ENCODE measurements around the gene PSMB3.

Gene PSMB3

DNA sequence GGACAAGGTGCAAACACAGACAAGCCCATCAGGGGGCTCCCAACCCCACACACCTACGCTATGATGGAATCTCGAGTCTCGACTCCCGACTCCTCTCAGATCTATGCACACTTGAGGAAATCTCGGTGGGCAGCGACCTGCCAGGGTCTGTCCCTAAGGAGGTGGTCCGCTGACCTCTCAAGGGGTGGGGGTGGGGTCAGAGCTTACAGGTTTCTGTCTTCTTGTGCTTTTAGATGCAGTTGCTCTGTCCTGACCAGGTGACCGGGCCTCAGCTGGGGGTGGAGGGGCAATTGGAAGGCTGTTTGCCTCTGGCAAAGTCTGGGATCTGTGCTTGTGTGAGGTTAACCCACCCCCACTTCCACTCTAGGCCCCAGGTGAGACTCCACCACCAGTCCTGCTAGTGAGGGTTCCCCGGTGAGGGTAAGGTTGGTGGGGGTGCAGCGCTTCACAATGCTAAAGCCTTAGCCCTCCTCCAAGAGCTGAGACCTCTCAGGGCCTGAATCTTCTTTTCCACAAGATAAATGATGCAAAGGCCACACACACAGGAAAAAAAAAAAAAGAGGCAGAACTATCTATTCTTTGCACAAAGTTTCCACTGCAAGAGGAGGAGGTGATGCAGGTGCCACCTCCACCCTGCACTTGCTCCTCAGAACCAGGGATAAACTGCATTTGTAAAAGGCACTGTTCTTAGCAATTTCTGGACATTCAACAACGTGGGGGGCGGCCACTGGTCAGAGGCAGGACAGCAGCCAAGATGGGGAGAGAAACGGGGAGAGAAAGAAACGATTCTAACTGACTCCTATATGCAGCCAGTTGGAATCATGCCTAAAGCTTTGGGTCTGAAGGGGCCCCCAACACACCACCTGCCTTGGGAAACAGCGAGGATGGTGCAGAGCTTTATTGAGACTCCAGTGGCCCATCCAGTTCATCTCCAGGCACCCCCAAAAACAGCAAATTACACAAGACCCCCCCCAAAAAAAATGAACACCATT is 18.3 kb upstream of the PSMB3 start:
- DNase-seq: no peak
- TF ChIP-seq POLR2A (IDR thresholded peaks at IDR 0.05; ENCODE audit: low read length): no peak

DNA sequence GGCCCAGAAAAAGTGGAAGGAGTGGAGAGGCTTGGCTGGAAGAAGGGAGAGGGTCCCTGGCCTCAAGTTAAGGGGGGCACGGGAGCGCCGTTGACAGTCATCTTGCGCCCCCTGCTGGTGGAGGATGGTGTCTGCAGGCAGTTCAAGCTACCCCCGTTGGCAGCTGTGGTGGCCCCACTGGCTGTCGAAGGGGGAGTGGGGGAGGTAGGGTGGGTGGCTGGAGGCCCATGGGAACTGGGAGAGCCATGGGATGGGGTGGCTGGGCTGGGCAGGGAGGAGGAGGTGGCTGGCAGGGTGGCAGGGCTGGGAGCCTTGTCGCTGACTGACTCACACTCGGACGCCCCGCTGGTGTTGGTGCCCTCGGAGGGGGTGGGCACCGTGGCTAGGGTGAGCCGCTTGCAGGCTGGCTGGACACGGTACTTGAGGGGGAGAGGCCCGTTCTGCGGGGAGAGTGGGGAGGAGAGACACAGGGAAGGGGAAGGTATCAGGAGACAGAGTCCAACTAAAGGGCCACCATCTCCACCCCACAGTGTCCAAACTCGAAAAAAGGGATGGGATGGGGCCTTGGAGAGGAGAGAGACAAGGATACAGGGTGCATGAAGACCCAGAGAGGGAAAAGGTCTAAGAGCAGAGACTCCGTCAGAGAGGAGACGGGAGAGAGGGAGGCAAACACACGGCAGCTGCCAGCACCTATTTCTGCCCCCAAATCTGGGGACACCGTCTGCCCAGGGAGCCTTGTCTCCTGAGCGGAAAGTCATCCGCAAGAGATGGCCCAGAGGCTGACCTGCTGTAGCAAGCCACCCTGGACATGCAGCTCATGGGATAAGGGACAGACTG is 17.2 kb upstream of the PSMB3 start:
- DNase-seq: peak; percentile 54 to 76
- TF ChIP-seq GATA1 (IDR thresholded peaks at IDR 0.05; ENCODE audit: low read depth, low read length): no peak
- no peak for TF ChIP-seq POLR2A (IDR thresholded peaks at IDR 0.05; ENCODE audit: low read length)

DNA sequence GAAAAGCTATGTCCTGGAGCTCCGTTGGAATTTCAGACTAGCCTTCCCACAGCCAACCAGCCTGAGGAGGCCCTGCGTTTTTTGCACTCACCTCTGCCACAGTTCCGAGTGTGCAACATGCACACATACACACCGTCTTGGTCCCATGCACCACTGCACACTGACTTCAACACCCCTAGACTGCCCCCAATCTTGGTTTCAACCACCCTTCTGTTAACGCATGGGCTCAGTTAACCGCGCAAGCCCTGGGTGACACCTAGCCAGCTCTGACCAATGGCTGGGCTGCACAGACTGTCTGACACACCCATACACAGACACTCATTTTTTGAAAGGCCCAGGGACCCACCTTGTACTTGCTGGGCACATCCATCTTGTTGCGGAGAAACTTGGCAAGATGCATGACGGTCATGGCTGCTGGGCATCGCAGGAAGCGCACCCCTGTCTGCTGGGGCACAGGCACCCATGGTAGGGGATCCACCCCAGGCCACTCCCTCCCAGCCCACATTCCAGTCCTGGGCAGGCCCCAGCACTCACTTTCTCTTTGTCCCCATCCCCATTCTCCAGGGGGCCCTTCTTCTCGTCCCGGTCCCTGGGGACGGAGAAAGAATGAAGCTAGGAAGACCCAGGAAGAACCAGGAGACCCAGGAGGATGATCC is 14.4 kb upstream of the PSMB3 start:
- TF ChIP-seq POLR2A (IDR thresholded peaks at IDR 0.05; ENCODE audit: low read length) (no peak), GATA1 (IDR thresholded peaks at IDR 0.05; ENCODE audit: low read depth, low read length) (no peak)

DNA sequence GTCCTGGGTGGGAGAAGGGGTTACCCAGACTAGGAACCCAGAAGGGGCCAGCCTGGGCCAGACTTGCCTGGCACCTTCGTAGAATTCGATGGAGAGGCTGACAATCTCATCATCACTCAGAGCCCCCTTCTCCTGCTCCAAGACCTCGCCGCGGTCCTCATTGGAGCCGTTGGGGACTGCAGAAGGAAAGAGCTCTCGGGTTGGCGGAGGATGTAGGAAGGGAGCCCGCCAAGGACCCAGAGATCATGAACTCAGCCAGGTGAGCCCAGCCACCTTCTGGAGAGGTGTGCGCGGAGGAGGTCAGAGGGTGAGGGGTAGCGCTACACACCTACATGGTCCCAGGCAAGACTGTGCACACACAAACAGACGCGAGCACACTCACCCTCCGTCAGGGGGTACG is 13.9 kb upstream of the PSMB3 start:
- DNase-seq: no peak

More for the DNA sequence above, 14.4 kb upstream of the PSMB3 start:
- no peak for DNase-seq

DNA sequence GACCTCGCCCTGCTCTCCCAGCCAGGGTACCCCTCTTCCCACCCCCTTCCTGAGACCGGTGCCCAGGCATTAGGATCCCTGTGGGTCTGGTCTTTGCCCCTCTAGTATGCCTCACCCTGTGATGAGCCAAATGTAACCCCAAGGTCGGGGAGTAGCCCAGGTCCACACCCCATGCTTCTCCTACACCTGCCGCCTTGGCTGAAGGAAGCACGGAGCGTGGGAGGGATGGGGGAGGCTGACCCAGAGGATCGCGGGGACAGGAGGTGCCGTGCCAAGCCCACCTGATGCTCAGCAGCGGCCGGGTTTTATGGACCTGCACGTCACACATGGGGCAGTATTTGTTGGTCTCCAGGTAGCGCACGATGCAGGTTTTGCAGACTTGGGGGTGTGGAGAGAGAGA is 13.2 kb upstream of the PSMB3 start:
- DNase-seq: no peak
- TF ChIP-seq GATA1 (IDR thresholded peaks at IDR 0.05; ENCODE audit: low read depth, low read length) (no peak), POLR2A (IDR thresholded peaks at IDR 0.05; ENCODE audit: low read length) (no peak)

More for the DNA sequence above, 13.9 kb upstream of the PSMB3 start:
- no peak for TF ChIP-seq GATA1 (IDR thresholded peaks at IDR 0.05; ENCODE audit: low read depth, low read length)
- TF ChIP-seq POLR2A (IDR thresholded peaks at IDR 0.05; ENCODE audit: low read length): no peak

DNA sequence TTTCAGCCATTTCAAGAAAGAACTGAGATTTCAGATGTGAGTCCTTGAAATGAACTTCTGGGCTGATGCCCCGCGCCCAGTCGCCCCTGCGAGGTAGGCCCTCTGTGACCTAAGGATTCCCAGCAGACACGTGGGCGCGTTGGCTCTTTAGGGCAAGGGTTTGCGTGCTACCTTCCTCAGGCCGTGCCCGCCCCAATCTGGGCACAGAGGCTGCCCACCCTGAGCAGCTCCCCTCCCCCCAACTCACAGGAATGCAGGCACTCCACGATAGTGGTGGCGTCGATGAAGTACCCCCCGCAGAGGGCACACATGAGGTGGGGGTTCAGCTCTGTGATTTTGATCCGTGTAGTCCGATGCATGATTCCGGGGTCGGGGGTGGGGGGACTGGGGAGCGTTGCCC is 12.5 kb upstream of the PSMB3 start:
- TF ChIP-seq POLR2A (IDR thresholded peaks at IDR 0.05; ENCODE audit: low read length) (no peak), GATA1 (IDR thresholded peaks at IDR 0.05; ENCODE audit: low read depth, low read length) (no peak)
- DNase-seq: no peak

DNA sequence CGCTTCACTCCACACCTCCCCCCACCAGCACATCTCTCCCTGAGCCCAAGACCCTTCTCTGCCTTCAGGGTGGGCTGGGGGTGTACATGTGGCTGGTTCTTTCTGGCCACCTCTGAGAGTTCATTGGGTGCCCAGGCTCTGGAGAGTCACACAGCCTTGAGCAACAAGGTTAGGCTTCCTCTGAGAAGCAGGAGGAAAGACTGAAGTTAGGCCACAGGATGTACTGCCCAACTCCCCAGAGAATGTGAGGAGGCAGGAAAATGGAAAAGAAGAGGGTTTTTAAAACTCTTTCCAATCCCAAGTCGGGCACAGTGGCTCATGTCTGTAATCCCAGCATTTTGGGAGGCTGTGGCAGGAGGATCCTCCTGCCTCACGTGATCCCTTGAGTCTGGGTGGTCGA is 11.7 kb upstream of the PSMB3 start:
- no peak for TF ChIP-seq POLR2A (IDR thresholded peaks at IDR 0.05; ENCODE audit: low read length)
- TF ChIP-seq GATA1 (IDR thresholded peaks at IDR 0.05; ENCODE audit: low read depth, low read length): no peak
- no peak for DNase-seq

DNA sequence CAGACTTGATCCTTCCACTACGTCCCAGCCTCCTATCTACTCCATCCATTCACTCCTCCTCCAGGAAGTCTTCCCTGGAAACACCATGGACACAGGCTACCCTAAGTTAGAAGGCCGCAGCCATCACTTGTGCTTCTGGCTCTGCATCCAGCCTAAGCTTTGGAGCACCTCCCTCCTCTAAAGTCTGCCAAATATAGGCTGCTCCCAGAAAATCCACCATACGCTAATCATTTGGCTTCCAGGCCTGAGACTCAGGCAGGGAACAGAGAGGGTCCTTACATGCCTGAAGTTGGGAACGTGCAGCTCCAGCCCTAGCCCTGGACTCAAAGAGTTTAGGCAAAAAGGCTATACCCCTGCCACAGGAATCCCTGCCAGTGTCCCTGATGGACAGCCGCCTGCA is 11.1 kb upstream of the PSMB3 start:
- no peak for DNase-seq
- TF ChIP-seq GATA1 (IDR thresholded peaks at IDR 0.05; ENCODE audit: low read depth, low read length) (no peak), POLR2A (IDR thresholded peaks at IDR 0.05; ENCODE audit: low read length) (no peak)

DNA sequence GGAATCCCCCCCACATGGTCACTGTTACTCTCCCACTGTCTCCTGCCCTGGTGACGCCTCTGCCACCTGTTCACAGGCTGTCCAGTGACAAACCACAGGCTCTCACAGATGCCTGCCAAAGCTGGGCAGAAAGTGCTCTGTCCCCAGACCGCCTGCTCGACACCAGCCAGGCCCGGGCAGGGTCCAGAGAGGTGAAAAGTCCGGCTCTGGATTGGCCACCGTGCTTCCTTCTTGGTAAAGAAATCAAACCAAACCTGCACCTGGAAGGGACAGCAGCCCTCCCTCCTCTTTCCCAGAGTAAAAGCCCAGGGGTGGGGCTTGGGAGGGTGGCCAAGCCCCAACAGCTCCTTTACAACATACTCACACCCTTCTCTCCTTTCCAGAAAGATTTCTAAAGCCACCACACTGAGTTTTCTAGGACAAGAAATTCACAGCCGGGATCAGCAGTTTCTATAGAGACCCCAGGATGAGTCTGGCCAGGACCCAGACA is 10.6 kb upstream of the PSMB3 start:
- no peak for DNase-seq
- TF ChIP-seq POLR2A (IDR thresholded peaks at IDR 0.05; ENCODE audit: low read length) (no peak), GATA1 (IDR thresholded peaks at IDR 0.05; ENCODE audit: low read depth, low read length) (no peak)

DNA sequence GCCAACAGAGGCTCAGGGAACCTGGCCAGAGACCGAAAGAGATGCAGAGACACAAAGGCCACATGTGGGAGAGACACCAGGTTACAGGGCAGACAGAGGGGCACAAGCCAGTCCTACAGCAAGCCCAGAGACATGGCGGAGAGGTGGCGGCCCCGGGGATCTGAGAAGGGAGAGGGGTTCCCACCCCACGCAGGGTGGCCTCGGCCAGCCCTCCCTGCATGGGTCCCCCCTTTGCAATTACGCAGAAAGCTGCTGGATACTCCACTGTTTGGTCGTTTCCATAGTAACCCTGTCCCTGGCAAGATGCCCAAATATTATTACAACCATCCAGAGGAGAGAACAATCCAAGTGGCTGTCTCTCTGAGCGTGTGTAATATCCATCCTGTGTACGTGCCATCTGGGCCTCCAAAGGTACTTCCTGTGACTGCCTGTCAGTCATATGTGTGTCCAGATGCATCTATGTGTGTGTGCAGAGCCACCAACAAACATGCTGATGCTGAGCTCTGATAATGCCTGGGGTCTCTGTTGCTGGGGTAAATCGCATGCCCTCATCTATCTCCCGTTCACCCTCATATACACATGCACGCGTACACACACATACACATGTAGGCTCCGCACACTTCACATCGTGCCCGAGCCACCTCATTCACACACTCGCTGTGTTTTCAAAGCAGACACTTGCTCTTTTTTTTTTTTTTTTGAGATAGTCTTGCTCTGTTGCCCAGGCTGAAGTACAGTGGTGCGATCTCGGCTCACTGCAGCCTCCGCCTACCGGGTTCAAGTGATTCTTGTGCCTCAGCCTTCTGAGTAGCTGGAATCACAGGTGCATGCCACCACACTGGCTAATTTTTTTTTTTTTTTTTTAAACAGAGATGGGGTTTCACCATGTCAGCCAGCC is 9.9 kb upstream of the PSMB3 start:
- TF ChIP-seq GATA1 (IDR thresholded peaks at IDR 0.05; ENCODE audit: low read depth, low read length) (no peak), POLR2A (IDR thresholded peaks at IDR 0.05; ENCODE audit: low read length) (no peak)
- DNase-seq: peak; percentile 30 to 31

DNA sequence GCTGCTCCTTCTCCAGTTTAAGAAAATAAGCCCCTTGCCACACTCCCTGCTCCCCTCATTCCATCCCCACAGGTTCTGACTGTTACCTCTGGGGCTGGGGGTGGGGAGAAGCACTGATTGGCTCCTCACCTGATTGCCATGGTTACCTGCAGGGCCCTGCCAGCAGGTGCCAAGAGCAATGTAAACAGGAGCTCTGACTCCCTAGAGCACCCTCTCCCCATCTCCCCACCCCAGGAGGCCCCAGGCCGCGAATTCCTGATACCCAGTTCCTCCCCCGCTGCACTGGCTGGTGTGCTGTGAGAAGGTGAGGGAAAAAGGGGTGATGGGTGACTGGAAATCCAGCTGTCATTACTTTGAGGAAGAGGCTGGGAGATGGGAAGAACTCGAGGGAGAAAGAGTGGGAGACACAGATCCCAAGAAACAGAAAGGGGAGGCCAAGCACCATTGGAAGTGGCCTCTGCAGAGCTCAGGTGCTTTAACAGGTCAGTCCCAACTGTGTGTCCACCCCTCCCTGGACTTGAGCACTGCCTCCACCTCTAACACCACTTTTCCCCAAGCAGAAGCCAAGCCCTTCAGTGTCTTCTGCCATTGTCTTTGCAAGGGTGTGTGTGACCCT is 8.9 kb upstream of the PSMB3 start:
- TF ChIP-seq GATA1 (IDR thresholded peaks at IDR 0.05; ENCODE audit: low read depth, low read length): no peak
- TF ChIP-seq POLR2A (IDR thresholded peaks at IDR 0.05; ENCODE audit: low read length): no peak
- DNase-seq: no peak

DNA sequence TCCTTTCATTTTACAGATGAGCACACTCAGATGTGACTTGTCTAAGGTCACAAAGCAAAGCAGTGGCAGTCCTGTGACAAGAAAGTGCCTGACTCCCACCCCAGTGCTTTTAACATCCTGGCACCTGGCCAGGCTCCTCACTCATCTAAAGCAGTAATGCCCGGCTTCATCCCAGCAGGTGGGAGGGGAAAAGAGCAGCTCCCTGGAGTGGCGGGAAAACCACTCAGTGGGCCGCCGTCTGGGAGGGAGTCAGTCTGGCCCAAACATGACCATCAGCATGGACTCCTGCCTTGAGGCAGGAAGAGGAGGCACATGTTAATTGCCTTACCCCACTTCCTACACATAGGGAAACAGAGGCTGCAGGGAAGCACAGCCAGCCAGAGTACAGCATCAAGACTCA is 7.0 kb upstream of the PSMB3 start:
- no peak for TF ChIP-seq GATA1 (IDR thresholded peaks at IDR 0.05; ENCODE audit: low read depth, low read length)
- no peak for TF ChIP-seq POLR2A (IDR thresholded peaks at IDR 0.05; ENCODE audit: low read length)
- DNase-seq: no peak
